Astrocyte of the spinal cord (primary cell): ENCODE data around the gene COL4A2.

ENCODE experiments used
- DNase-seq: peaks from one replicate; pipeline ENCODE4 v3.0.0; 2011; ENCODE audit warnings: low read depth, low spot score
- H3K4me3 ChIP-seq: 2 replicates; pipeline ENCODE4 v1.5.1; 2011; ENCODE audit warnings: low read depth, mild to moderate bottlenecking, low read length, moderate library complexity
- CTCF ChIP-seq: IDR thresholded peaks from 2 replicates; pipeline ENCODE4 v1.5.1; 2012; ENCODE audit warnings: low read depth, mild to moderate bottlenecking, low read length, inconsistent platforms
- in situ Hi-C: cut with HindIII; loops from 2 replicates; pipeline ENCODE4 v1.10.0; 2017; ENCODE audit warnings: low sequenced_read_pairs

The COL4A2 gene

DNA sequence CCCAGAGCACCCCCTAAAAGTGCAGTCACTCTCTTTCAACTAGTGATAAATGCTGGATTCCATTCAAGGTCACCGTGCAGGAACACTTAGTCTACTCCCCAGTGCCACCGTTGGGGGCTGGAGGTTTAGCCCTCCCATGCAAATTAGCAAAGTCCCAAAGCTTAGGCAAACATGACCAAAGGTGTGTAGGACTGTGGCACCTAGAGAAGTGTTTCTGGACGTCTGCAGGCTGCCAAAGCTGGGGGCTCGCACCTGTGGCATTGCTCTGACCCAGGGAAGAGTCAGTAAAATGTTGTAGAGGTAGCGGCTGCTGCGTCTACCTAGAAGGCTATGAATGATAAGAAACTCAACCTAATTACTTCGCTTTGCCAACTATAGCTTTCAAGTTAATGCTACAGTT is 14.0 kb upstream of the COL4A2 start:
- in situ Hi-C loops, result no loop called here

DNA sequence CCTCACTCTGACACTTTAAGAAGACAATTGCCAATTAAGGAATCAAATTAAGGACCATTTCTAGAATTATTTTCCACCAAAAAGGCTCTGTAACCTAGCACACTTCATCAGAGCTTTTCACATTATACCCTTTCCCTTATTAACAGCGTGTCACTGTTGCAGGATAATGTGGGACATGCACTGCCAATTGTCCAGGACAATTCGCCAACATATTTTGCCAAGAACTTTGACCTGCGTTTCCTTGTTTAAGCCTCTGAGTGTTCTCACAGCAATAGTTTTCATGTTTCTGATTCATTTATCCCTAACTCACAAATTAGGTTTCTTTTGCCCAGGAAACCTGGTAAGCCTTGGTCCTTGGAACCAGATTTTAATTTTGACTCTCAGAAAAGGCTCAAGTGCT is 13.4 kb upstream of the COL4A2 start:
- in situ Hi-C loops, result no loop called here
- no peak overlapping the region for H3K4me3 ChIP-seq
- TF ChIP-seq CTCF, result no peak
- no peak for DNase-seq

More for the DNA sequence above, 14.0 kb upstream of the COL4A2 start:
- no peak for TF ChIP-seq CTCF
- H3K4me3 ChIP-seq, result no peak overlapping the region
- no peak for DNase-seq

DNA sequence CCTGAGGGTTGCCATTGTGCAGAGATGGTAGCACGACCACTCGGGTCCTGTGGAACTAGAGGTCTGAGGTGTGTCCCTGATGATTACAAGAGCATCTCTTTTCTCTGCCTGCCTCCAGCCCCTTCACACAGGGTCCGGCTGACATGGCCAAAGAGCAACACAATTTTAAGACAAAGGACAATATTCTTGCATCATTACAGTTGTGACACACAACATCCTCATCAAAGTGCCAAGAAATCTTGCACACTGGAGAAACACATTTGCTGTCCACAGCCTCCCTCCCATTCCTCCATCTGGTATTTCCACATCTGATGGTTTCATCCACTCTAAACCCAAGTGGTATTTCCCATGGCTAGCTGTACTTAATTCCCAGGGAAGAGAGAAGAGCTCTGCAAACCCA is 12.9 kb upstream of the COL4A2 start:
- no peak overlapping the region for H3K4me3 ChIP-seq
- no peak for DNase-seq
- in situ Hi-C loops, result no loop called here
- no peak for TF ChIP-seq CTCF

DNA sequence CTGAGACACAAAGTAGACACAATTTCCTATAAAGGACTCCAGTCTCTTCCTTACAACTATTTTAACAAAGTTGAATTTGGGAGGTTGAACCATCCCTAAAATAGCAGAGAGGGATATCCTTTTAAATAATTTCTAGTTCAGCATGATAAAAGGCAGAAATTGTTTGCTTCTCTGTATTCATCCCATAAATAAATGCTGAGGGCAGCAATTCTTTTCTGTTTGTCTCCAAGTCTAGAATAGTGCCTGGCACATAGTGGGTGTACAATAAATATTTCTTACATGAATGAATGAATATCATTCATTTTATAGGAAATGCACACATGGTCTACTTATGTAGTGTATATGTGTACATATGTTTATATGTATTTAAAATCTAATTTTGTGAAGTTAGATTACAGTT is 12.5 kb upstream of the COL4A2 start:
- no peak for DNase-seq
- H3K4me3 ChIP-seq, result no peak overlapping the region
- in situ Hi-C loops, result no loop called here
- TF ChIP-seq CTCF, result no peak

DNA sequence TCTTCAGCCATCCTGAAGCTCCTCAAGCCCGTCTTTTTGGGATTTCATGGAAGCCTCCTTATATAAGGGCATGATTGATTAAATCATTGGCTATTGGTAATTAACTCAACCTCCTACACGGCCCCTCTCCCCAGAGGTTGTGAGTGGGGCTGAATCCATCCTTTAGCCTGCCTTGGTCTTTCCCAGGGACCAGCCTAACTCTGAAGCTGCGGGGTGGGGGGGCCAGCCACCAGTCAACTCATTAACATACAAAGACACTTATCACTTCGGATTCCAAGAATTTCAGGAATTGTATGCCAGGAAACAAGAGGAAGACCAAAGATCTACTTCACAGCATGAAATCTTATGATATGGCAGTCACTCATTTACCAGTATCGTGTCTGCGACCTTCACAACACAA is 10.1 kb upstream of the COL4A2 start:
- TF ChIP-seq CTCF, result no peak
- H3K4me3 ChIP-seq, result no peak overlapping the region
- in situ Hi-C loops, result no loop called here
- no peak for DNase-seq

- in situ Hi-C loops, result no loop called here
- DNase-seq, result no peak
- no peak for TF ChIP-seq CTCF
- H3K4me3 ChIP-seq, result no peak overlapping the region
These were observed 9.1 kb upstream of the COL4A2 start for GRCh38 chr13:110297766-110298504.
